Measurements from ENCODE around the gene BTD. TPM values are rescaled to one million over a fixed set of nuclear protein-coding genes. Genes with fewer than 3 reads are reported as not detected.

Gene BTD
- total RNA-seq, 2 donors from 2014 or later: 18.0 to 29.3 TPM

GRCh38 chr3:15656342-15656741 lies 54.8 kb downstream of the BTD start:
- no peak for TF ChIP-seq CTCF (IDR thresholded peaks at IDR 0.05)
- Histone ChIP-seq H3K27me3 (no peaks in the 10 kb centered on the region), H3K4me1 (no peaks in the 10 kb centered on the region)

DNA sequence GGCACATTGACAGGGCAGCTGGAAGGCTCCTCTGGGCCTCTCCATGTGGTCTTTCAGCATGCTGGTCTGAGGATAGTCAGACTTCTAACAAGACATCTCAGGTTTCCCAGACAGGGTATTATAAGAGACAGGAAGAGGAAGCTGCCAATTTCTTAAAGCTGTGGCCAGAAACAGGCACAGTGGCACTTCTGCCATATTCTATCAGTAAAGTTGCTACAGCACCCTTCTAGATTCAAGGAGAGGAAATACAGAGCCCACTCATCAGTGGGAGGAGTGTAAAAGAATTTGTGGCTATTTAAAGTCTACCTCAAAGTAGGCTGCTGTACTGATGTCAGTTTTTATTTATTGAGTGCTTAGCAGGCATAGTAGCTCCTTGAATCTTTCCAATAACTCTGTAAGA lies 55.5 kb downstream of the BTD start:
- H3K9me3 ChIP-seq: no peaks in the 10 kb centered on the region
- no peak overlapping the region for H3K9ac ChIP-seq (ENCODE audit: low read depth in 2 of 2, low read length in 2 of 2)
- DNase-seq: no peak
- intact Hi-C loops (cut with DNase I): no loop called here
- no peak overlapping the region for H3K27ac ChIP-seq
- H3K4me3 ChIP-seq: no peak overlapping the region
- H3K27me3 ChIP-seq: no peaks in the 10 kb centered on the region
- H3K36me3 ChIP-seq: no peaks in the 10 kb centered on the region
- TF ChIP-seq CTCF (IDR thresholded peaks at IDR 0.05): no peak
- H3K4me1 ChIP-seq: no peaks in the 10 kb centered on the region

More at GRCh38 chr3:15656342-15656741, 54.8 kb downstream of the BTD start:
- intact Hi-C loops (cut with DNase I): no loop called here
- H3K9ac ChIP-seq (ENCODE audit: low read depth in 2 of 2, low read length in 2 of 2): no peak overlapping the region
- DNase-seq: no peak
- no peaks in the 10 kb centered on the region for H3K36me3 ChIP-seq
- H3K4me3 ChIP-seq: no peak overlapping the region
- no peak overlapping the region for H3K27ac ChIP-seq
- no peaks in the 10 kb centered on the region for H3K9me3 ChIP-seq

GRCh38 chr3:15659254-15659975 lies 57.9 kb downstream of the BTD start:
- DNase-seq: no peak
- no peaks in the 10 kb centered on the region for H3K27me3 ChIP-seq
- intact Hi-C loops (cut with DNase I): no loop called here
- no peaks in the 10 kb centered on the region for H3K4me1 ChIP-seq
- no peaks in the 10 kb centered on the region for H3K9me3 ChIP-seq
- H3K36me3 ChIP-seq: no peaks in the 10 kb centered on the region
- no peak overlapping the region for H3K4me3 ChIP-seq
- no peak for TF ChIP-seq CTCF (IDR thresholded peaks at IDR 0.05)
- no peak overlapping the region for H3K27ac ChIP-seq
- no peak overlapping the region for H3K9ac ChIP-seq (ENCODE audit: low read depth in 2 of 2, low read length in 2 of 2)

GRCh38 chr3:15660055-15660935 lies 58.8 kb downstream of the BTD start:
- no peak for TF ChIP-seq CTCF (IDR thresholded peaks at IDR 0.05)

DNA sequence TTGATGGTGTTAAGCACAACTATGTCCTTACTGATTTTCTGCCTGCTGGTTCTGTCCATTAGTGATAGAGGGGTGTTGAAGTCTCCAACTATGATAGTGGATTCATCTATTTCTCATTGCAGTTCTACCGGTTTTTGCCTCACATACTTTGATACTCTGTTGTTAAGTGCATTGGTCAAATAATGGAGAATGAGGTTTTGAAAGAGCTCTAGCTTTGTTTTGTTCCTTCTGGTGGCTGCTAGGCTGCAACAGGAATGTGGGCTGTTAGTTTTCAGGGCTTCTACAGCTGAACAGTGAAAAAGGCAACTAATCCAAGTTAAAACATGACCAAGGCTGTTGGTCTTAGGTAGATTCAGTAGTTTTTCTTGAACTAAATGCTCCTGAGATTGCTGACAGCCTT lies 62.6 kb downstream of the BTD start:
- no peak overlapping the region for H3K9ac ChIP-seq (ENCODE audit: low read depth in 2 of 2, low read length in 2 of 2)
- intact Hi-C loops (cut with DNase I): no loop called here
- H3K27me3 ChIP-seq: no peaks in the 10 kb centered on the region
- no peaks in the 10 kb centered on the region for H3K36me3 ChIP-seq
- TF ChIP-seq CTCF (IDR thresholded peaks at IDR 0.05): no peak
- no peak overlapping the region for H3K27ac ChIP-seq
- no peak for DNase-seq
- no peak overlapping the region for H3K4me3 ChIP-seq
- H3K4me1 ChIP-seq: no peaks in the 10 kb centered on the region
- no peaks in the 10 kb centered on the region for H3K9me3 ChIP-seq

More at GRCh38 chr3:15660055-15660935, 58.8 kb downstream of the BTD start:
- Histone ChIP-seq H3K9ac (ENCODE audit: low read depth in 2 of 2, low read length in 2 of 2) (no peak overlapping the region), H3K9me3 (no peaks in the 10 kb centered on the region), H3K27me3 (no peaks in the 10 kb centered on the region), H3K4me1 (no peaks in the 10 kb centered on the region), H3K36me3 (no peaks in the 10 kb centered on the region), H3K4me3 (no peak overlapping the region), H3K27ac (no peak overlapping the region)
- no peak for DNase-seq
- intact Hi-C loops (cut with DNase I): no loop called here

All from colonic mucosa (tissue), 4 donors.